Measurements from ENCODE around the gene SLC22A23. TPM values are rescaled to one million over a fixed set of nuclear protein-coding genes. Genes with fewer than 3 reads are reported as not detected.

SLC22A23 gene
- total and polyA plus RNA-seq, 2 experiments from 2014 or later, result 15.7 to 24.9 TPM

DNA sequence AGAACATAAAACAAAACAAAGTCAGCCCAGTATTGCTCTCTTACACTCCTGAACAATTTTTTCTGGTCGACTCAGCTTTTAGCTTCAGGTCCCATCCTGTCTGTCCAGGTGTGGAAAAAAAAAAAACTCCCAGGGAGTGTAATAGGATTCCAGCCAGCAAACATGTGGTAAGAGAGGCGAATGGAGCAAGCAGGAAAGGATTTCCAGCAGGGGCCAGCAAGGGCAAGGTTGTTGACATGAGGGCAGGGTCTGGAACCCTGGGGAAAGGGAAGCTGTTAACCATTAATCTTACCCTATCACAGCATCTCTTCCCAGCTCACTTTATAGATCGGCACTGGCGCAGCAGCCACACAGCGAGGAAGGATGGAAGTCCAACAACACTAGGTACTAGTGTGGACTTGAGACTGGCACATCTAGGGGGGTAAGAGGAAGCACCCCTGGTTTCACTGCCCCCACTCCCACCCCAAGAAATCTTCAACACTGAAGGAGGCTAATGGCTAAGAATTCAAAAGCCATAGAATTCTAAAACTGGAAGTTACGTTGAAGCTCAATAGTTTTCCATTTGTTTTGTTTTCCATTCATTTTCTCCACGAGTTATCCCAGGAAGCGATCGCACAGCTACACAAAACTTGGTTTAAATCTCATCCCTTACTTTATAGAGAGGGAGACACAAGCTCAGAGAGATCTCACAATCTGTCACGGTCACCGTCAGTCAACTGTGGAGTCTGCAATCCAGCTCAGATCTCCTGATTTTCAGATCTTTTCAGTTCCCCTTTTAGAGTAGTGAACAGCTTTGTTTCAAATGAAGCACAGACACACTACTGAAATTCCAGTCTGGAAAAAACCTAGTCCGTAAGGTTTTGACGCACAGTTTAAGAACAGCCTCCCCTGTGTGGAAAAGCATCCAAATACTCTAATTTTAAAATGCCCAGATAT is 53.3 kb downstream of the SLC22A23 start:
- H3K4me3 ChIP-seq, result no peak overlapping the region
- DNase-seq (ENCODE audit: low read depth in 1 of 2, low spot score in 1 of 2), result peak in 1 of 2 donors; percentile 48
- TF ChIP-seq, protein P1, sequence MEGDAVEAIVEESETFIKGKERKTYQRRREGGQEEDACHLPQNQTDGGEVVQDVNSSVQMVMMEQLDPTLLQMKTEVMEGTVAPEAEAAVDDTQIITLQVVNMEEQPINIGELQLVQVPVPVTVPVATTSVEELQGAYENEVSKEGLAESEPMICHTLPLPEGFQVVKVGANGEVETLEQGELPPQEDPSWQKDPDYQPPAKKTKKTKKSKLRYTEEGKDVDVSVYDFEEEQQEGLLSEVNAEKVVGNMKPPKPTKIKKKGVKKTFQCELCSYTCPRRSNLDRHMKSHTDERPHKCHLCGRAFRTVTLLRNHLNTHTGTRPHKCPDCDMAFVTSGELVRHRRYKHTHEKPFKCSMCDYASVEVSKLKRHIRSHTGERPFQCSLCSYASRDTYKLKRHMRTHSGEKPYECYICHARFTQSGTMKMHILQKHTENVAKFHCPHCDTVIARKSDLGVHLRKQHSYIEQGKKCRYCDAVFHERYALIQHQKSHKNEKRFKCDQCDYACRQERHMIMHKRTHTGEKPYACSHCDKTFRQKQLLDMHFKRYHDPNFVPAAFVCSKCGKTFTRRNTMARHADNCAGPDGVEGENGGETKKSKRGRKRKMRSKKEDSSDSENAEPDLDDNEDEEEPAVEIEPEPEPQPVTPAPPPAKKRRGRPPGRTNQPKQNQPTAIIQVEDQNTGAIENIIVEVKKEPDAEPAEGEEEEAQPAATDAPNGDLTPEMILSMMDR (IDR thresholded peaks at IDR 0.05; ENCODE audit: low read depth, low read length), result no peak
- H3K4me1 ChIP-seq (ENCODE audit: low read depth), result peaks cover 34% of the 10 kb centered on the region
- no peaks in the 10 kb centered on the region for H3K36me3 ChIP-seq
- no peak overlapping the region for H3K27ac ChIP-seq
- no peaks in the 10 kb centered on the region for H3K27me3 ChIP-seq
- no peaks in the 10 kb centered on the region for H3K9me3 ChIP-seq (ENCODE audit: low read depth)

DNA sequence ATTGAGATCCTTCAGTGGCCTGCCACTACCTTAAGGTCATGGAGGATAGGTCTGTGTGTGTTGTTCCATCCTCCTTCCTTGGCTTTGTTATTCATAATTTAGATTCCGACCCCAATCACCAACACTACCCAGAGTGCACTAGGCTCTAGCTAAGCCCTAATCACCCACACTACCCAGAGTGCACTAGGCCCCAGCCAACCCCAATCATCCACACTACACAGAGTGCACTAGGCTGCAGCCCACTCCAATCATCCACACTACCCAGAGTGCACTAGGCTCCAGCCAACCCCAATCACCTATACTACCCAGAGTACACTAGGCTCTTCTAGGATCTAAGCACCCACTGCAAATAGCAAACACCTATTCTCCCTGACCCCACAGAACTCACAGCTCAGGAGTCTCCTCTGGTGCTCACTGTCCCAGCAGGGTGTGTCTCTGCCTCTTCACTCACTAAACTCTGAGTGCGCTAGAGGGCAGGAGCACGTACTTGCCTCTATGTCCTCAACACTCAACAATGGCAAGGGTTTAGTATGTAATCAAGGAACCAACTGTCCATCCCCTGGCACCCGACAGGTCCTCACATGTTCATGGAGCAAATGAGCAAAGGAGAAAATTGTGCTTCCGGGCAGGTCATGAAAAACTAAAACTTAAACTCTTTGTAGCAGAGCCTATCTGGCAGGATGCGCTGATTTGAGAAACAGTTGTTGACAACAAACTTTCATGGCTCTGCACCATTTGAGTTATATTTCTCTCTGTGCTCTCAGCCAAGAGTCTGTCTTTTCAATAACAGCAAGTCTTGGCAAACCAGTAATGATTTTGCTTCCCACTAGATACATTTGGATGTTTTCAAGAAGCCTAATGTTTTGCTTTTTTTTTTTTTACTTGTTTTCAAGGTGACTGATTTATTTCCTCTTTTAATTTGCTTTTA is 54.3 kb downstream of the SLC22A23 start:
- no peak overlapping the region for H3K27ac ChIP-seq
- no peaks in the 10 kb centered on the region for H3K9me3 ChIP-seq (ENCODE audit: low read depth)
- no peak overlapping the region for H3K4me3 ChIP-seq
- TF ChIP-seq, protein P1 (IDR thresholded peaks at IDR 0.05; ENCODE audit: low read depth, low read length), result no peak
- H3K4me1 ChIP-seq (ENCODE audit: low read depth), result peaks cover 34% of the 10 kb centered on the region
- H3K36me3 ChIP-seq, result no peaks in the 10 kb centered on the region
- no peak for DNase-seq (ENCODE audit: low read depth in 1 of 2, low spot score in 1 of 2)
- H3K27me3 ChIP-seq, result no peaks in the 10 kb centered on the region

DNA sequence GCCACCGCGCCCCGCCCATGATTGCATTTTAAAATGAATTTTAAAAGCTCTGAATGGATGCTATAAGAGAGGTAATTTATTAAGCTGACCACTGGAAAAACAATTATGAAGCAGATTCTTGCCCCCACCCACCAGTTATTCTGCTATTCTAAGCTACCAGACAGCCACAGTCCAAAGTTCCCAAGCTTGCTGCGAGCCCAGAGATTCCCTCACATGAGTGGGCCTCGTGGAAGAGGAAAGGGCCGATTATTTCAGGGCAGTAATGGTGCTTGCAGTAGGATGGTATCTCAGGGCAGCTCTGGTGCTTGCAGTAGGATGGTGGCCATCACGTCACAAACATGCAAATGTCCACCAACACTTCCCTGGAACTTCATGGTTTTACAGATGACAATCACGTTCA is 56.7 kb downstream of the SLC22A23 start:
- H3K4me3 ChIP-seq, result no peak overlapping the region
- H3K9me3 ChIP-seq (ENCODE audit: low read depth), result no peaks in the 10 kb centered on the region
- peaks cover 15% of the 10 kb centered on the region for H3K4me1 ChIP-seq (ENCODE audit: low read depth)
- H3K27me3 ChIP-seq, result no peaks in the 10 kb centered on the region
- H3K27ac ChIP-seq, result no peak overlapping the region
- TF ChIP-seq, protein P1 (IDR thresholded peaks at IDR 0.05; ENCODE audit: low read depth, low read length), result no peak
- no peak for DNase-seq (ENCODE audit: low read depth in 1 of 2, low spot score in 1 of 2)
- no peaks in the 10 kb centered on the region for H3K36me3 ChIP-seq

DNA sequence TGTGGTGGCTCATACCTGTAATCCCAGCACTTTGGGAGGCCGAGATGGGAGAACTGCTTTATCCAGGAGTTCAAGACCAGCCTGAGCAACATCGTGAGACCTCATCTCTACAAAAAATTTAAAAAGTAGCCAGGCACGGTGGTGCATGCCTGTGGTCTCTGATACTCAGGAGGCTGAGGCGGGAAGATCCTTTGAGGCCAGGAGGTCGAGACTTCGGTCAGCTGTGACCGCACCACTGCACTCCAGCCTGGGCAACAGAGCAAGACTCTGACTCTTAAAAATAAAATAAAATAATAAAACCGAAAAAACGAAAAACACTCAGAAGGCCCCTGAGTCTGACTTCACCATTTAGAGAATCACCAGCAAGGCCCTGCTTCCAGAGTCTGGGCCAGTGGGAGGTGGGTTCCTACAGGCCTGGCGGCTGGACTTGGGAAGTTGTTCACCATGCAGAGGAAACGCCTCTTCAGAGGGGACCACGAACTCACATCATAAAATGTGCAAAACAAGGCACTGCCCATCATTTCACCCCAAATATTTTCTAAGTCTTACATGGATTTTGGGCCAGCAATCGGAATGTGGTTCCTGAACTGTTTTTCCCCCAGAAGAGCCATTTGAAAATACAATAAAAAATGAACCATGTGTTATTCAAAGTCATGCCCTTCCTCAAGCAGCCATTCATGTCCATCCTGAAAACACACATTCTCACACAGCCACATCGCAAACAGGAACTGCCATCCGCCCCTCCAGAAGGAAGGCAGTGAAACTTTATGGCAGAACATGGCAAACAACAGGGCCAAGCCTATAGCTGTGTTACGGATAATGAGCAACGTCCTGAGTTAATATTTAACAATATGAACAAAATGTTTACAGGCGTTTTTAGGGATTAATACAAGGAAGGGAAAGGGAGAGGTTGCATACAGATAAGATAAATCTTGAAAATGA is 57.8 kb downstream of the SLC22A23 start:
- Histone ChIP-seq H3K4me1 (ENCODE audit: low read depth) (peaks cover 13% of the 10 kb centered on the region), H3K27me3 (no peaks in the 10 kb centered on the region), H3K9me3 (ENCODE audit: low read depth) (no peaks in the 10 kb centered on the region), H3K4me3 (no peak overlapping the region), H3K27ac (no peak overlapping the region), H3K36me3 (no peaks in the 10 kb centered on the region)
- TF ChIP-seq, protein P1 (IDR thresholded peaks at IDR 0.05; ENCODE audit: low read depth, low read length), result no peak
- no peak for DNase-seq (ENCODE audit: low read depth in 1 of 2, low spot score in 1 of 2)

DNA sequence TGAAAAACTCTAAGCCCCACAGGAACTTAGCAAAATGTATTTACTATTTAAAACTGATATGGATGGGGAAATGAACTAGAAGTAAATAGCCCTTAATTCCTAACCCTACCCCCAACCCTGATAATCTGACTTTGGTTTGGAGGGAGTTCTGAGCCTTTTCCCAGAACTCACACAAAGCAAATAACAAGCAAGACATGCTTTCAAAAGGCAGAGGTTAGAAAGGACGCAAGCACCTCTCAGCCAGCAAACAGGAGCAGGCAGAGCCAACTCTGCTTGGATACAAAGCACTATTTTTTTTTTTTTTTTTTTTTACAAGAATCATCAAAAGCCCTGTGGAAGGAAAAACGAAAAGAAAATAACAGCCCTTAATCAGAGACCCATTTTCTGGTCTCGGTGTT is 58.7 kb downstream of the SLC22A23 start:
- no peak for DNase-seq (ENCODE audit: low read depth in 1 of 2, low spot score in 1 of 2)
- Histone ChIP-seq H3K36me3 (no peaks in the 10 kb centered on the region), H3K4me3 (no peak overlapping the region), H3K9me3 (ENCODE audit: low read depth) (no peaks in the 10 kb centered on the region), H3K4me1 (ENCODE audit: low read depth) (peaks cover 14% of the 10 kb centered on the region), H3K27me3 (no peaks in the 10 kb centered on the region), H3K27ac (no peak overlapping the region)
- TF ChIP-seq, protein P1 (IDR thresholded peaks at IDR 0.05; ENCODE audit: low read depth, low read length), result no peak

Data from cardiac muscle cell (in vitro differentiated cells and primary cell).